Measurements from ENCODE around the gene GRK2. TPM values are rescaled to one million over a fixed set of nuclear protein-coding genes. Genes with fewer than 3 reads are reported as not detected.
"Not testable (repeated sequence)": the region's sequence is repeated elsewhere in the genome, so short reads cannot be mapped to it uniquely, and the experiment has no call there.

Gene GRK2
- total RNA-seq, 1 donor from 2014 or later, result 27.7 TPM

GRCh38 chr11:67317888-67318555 lies 51.7 kb downstream of the GRK2 start:
- Histone ChIP-seq H3K36me3 (ENCODE audit: control insufficient read depth in 3 of 3, insufficient read depth in 3 of 3, low read length in 3 of 3) (peaks cover 0 to 10% (median 8%) of the 10 kb centered on the region in 3 donors), H3K9me3 (ENCODE audit: control insufficient read depth in 3 of 3, low read length in 3 of 3) (no peaks in the 10 kb centered on the region), H3K27me3 (ENCODE audit: control insufficient read depth in 3 of 3, insufficient read depth in 3 of 3, low read length in 3 of 3) (no peaks in the 10 kb centered on the region), H3K4me3 (ENCODE audit: low read length in 3 of 3) (peak overlapping the region; percentile 77 to 99 (median 90)), H3K4me1 (ENCODE audit: control insufficient read depth in 3 of 3, insufficient read depth in 3 of 3, low read length in 3 of 3) (peaks cover 13 to 25% (median 23%) of the 10 kb centered on the region in 3 donors), H3K27ac (ENCODE audit: low read depth, low read length) (peak overlapping the region; percentile 75), H3K9ac (ENCODE audit: low read depth in 1 of 3, low read length in 3 of 3) (peak overlapping the region; percentile 70 to 85 (median 71))

GRCh38 chr11:67318876-67319275 lies 52.6 kb downstream of the GRK2 start:
- not testable (repeated sequence) for H3K36me3 ChIP-seq (ENCODE audit: control insufficient read depth in 3 of 3, insufficient read depth in 3 of 3, low read length in 3 of 3); H3K9me3 ChIP-seq (ENCODE audit: control insufficient read depth in 3 of 3, low read length in 3 of 3); H3K27ac ChIP-seq (ENCODE audit: low read depth, low read length); H3K27me3 ChIP-seq (ENCODE audit: control insufficient read depth in 3 of 3, insufficient read depth in 3 of 3, low read length in 3 of 3)
- Histone ChIP-seq H3K9ac (ENCODE audit: low read depth in 1 of 3, low read length in 3 of 3) (peak overlapping the region in 2 of 3 donors; percentile 70 to 85), H3K4me3 (ENCODE audit: low read length in 3 of 3) (peak overlapping the region in 2 of 3 donors; percentile 77 to 90), H3K4me1 (ENCODE audit: control insufficient read depth in 3 of 3, insufficient read depth in 3 of 3, low read length in 3 of 3) (peaks cover 13 to 25% (median 23%) of the 10 kb centered on the region in 3 donors)

GRCh38 chr11:67320011-67320410 lies 53.7 kb downstream of the GRK2 start:
- H3K9me3 ChIP-seq (ENCODE audit: control insufficient read depth in 3 of 3, low read length in 3 of 3), result no peaks in the 10 kb centered on the region
- no peak overlapping the region for H3K9ac ChIP-seq (ENCODE audit: low read depth in 1 of 3, low read length in 3 of 3)
- peaks cover 13 to 25% (median 23%) of the 10 kb centered on the region in 3 donors for H3K4me1 ChIP-seq (ENCODE audit: control insufficient read depth in 3 of 3, insufficient read depth in 3 of 3, low read length in 3 of 3)
- no peak overlapping the region for H3K4me3 ChIP-seq (ENCODE audit: low read length in 3 of 3)
- peaks cover 0 to 10% (median 8%) of the 10 kb centered on the region in 3 donors for H3K36me3 ChIP-seq (ENCODE audit: control insufficient read depth in 3 of 3, insufficient read depth in 3 of 3, low read length in 3 of 3)
- H3K27ac ChIP-seq (ENCODE audit: low read depth, low read length), result no peak overlapping the region
- no peaks in the 10 kb centered on the region for H3K27me3 ChIP-seq (ENCODE audit: control insufficient read depth in 3 of 3, insufficient read depth in 3 of 3, low read length in 3 of 3)

GRCh38 chr11:67320691-67321090 lies 54.4 kb downstream of the GRK2 start:
- Histone ChIP-seq H3K36me3 (ENCODE audit: control insufficient read depth in 3 of 3, insufficient read depth in 3 of 3, low read length in 3 of 3) (peaks cover 0 to 10% (median 8%) of the 10 kb centered on the region in 3 donors), H3K9ac (ENCODE audit: low read depth in 1 of 3, low read length in 3 of 3) (no peak overlapping the region), H3K27me3 (ENCODE audit: control insufficient read depth in 3 of 3, insufficient read depth in 3 of 3, low read length in 3 of 3) (no peaks in the 10 kb centered on the region), H3K4me1 (ENCODE audit: control insufficient read depth in 3 of 3, insufficient read depth in 3 of 3, low read length in 3 of 3) (peaks cover 13 to 25% (median 23%) of the 10 kb centered on the region in 3 donors), H3K9me3 (ENCODE audit: control insufficient read depth in 3 of 3, low read length in 3 of 3) (no peaks in the 10 kb centered on the region), H3K27ac (ENCODE audit: low read depth, low read length) (no peak overlapping the region), H3K4me3 (ENCODE audit: low read length in 3 of 3) (no peak overlapping the region)

GRCh38 chr11:67321313-67321871 lies 55.1 kb downstream of the GRK2 start:
- peaks cover 0 to 10% (median 8%) of the 10 kb centered on the region in 3 donors for H3K36me3 ChIP-seq (ENCODE audit: control insufficient read depth in 3 of 3, insufficient read depth in 3 of 3, low read length in 3 of 3)
- no peak overlapping the region for H3K4me3 ChIP-seq (ENCODE audit: low read length in 3 of 3)
- no peaks in the 10 kb centered on the region for H3K27me3 ChIP-seq (ENCODE audit: control insufficient read depth in 3 of 3, insufficient read depth in 3 of 3, low read length in 3 of 3)
- no peak overlapping the region for H3K27ac ChIP-seq (ENCODE audit: low read depth, low read length)
- no peaks in the 10 kb centered on the region for H3K9me3 ChIP-seq (ENCODE audit: control insufficient read depth in 3 of 3, low read length in 3 of 3)
- peak overlapping the region in 1 of 3 donors; percentile 51 for H3K9ac ChIP-seq (ENCODE audit: low read depth in 1 of 3, low read length in 3 of 3)
- peaks cover 13 to 25% (median 23%) of the 10 kb centered on the region in 3 donors for H3K4me1 ChIP-seq (ENCODE audit: control insufficient read depth in 3 of 3, insufficient read depth in 3 of 3, low read length in 3 of 3)

- Histone ChIP-seq H3K9me3 (ENCODE audit: control insufficient read depth in 3 of 3, low read length in 3 of 3) (no peaks in the 10 kb centered on the region), H3K27me3 (ENCODE audit: control insufficient read depth in 3 of 3, insufficient read depth in 3 of 3, low read length in 3 of 3) (no peaks in the 10 kb centered on the region), H3K9ac (ENCODE audit: low read depth in 1 of 3, low read length in 3 of 3) (peak overlapping the region in 1 of 3 donors; percentile 45), H3K27ac (ENCODE audit: low read depth, low read length) (no peak overlapping the region), H3K36me3 (ENCODE audit: control insufficient read depth in 3 of 3, insufficient read depth in 3 of 3, low read length in 3 of 3) (peaks cover 0 to 10% (median 8%) of the 10 kb centered on the region in 3 donors), H3K4me3 (ENCODE audit: low read length in 3 of 3) (no peak overlapping the region), H3K4me1 (ENCODE audit: control insufficient read depth in 3 of 3, insufficient read depth in 3 of 3, low read length in 3 of 3) (peaks cover 13 to 25% (median 20%) of the 10 kb centered on the region in 3 donors)
These were observed 55.8 kb downstream of the GRK2 start for GRCh38 chr11:67322049-67322448.

GRCh38 chr11:67323526-67323925 lies 57.3 kb downstream of the GRK2 start:
- Histone ChIP-seq H3K27ac (ENCODE audit: low read depth, low read length) (no peak overlapping the region), H3K4me3 (ENCODE audit: low read length in 3 of 3) (no peak overlapping the region), H3K4me1 (ENCODE audit: control insufficient read depth in 3 of 3, insufficient read depth in 3 of 3, low read length in 3 of 3) (peaks cover 8 to 14% (median 9%) of the 10 kb centered on the region in 3 donors), H3K9me3 (ENCODE audit: control insufficient read depth in 3 of 3, low read length in 3 of 3) (no peaks in the 10 kb centered on the region), H3K9ac (ENCODE audit: low read depth in 1 of 3, low read length in 3 of 3) (no peak overlapping the region), H3K36me3 (ENCODE audit: control insufficient read depth in 3 of 3, insufficient read depth in 3 of 3, low read length in 3 of 3) (peaks cover 0 to 10% (median 8%) of the 10 kb centered on the region in 3 donors), H3K27me3 (ENCODE audit: control insufficient read depth in 3 of 3, insufficient read depth in 3 of 3, low read length in 3 of 3) (no peaks in the 10 kb centered on the region)

- Histone ChIP-seq H3K27me3 (ENCODE audit: control insufficient read depth in 3 of 3, insufficient read depth in 3 of 3, low read length in 3 of 3) (no peaks in the 10 kb centered on the region), H3K4me1 (ENCODE audit: control insufficient read depth in 3 of 3, insufficient read depth in 3 of 3, low read length in 3 of 3) (no peaks in the 10 kb centered on the region), H3K36me3 (ENCODE audit: control insufficient read depth in 3 of 3, insufficient read depth in 3 of 3, low read length in 3 of 3) (peaks cover 0 to 9% (median 0%) of the 10 kb centered on the region in 3 donors), H3K27ac (ENCODE audit: low read depth, low read length) (no peak overlapping the region), H3K4me3 (ENCODE audit: low read length in 3 of 3) (no peak overlapping the region), H3K9ac (ENCODE audit: low read depth in 1 of 3, low read length in 3 of 3) (no peak overlapping the region), H3K9me3 (ENCODE audit: control insufficient read depth in 3 of 3, low read length in 3 of 3) (no peaks in the 10 kb centered on the region)
These were observed 65.9 kb downstream of the GRK2 start for GRCh38 chr11:67332081-67332691.

All from skeletal muscle tissue (tissue), 4 donors.